Measurements from ENCODE around the gene MAPK4.

DNA sequence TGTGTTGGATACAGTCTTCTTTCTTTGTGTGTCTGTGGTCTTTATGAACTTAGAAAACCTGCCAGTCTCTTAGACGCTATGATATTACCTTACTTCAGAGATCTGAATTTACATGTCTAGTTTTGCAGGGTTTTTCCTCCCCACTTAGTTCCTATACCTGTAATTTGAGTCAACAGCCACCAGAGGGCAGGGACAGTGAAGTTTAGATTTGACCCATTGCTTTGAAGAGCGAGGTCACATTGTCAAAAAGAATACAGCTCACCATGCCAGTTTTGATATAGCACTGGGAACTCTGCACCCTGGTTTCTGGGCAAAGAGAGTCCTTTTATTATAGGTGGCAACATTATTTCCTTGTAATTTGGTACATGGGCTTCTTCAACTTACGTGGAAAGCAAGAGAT lies 102.3 kb downstream of the MAPK4 start:
- TF ChIP-seq, protein P1, sequence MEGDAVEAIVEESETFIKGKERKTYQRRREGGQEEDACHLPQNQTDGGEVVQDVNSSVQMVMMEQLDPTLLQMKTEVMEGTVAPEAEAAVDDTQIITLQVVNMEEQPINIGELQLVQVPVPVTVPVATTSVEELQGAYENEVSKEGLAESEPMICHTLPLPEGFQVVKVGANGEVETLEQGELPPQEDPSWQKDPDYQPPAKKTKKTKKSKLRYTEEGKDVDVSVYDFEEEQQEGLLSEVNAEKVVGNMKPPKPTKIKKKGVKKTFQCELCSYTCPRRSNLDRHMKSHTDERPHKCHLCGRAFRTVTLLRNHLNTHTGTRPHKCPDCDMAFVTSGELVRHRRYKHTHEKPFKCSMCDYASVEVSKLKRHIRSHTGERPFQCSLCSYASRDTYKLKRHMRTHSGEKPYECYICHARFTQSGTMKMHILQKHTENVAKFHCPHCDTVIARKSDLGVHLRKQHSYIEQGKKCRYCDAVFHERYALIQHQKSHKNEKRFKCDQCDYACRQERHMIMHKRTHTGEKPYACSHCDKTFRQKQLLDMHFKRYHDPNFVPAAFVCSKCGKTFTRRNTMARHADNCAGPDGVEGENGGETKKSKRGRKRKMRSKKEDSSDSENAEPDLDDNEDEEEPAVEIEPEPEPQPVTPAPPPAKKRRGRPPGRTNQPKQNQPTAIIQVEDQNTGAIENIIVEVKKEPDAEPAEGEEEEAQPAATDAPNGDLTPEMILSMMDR (IDR thresholded peaks at IDR 0.05): no peak
- TF ChIP-seq POLR2AphosphoS5 (IDR thresholded peaks at IDR 0.05) (no peak), POLR2A (IDR thresholded peaks at IDR 0.05) (no peak)

Measured in upper lobe of left lung (tissue), 4 donors.